NOMO-1 (cell line): ENCODE results near the gene SLC16A7.

Source experiments
- DNase-seq, 2 experiments: peaks; one replicate each; lab custom pipeline; 2025; ENCODE audit not compliant: unreplicated experiment in 2 of 2; lab: John Stamatoyannopoulos, UW

Gene SLC16A7

DNA sequence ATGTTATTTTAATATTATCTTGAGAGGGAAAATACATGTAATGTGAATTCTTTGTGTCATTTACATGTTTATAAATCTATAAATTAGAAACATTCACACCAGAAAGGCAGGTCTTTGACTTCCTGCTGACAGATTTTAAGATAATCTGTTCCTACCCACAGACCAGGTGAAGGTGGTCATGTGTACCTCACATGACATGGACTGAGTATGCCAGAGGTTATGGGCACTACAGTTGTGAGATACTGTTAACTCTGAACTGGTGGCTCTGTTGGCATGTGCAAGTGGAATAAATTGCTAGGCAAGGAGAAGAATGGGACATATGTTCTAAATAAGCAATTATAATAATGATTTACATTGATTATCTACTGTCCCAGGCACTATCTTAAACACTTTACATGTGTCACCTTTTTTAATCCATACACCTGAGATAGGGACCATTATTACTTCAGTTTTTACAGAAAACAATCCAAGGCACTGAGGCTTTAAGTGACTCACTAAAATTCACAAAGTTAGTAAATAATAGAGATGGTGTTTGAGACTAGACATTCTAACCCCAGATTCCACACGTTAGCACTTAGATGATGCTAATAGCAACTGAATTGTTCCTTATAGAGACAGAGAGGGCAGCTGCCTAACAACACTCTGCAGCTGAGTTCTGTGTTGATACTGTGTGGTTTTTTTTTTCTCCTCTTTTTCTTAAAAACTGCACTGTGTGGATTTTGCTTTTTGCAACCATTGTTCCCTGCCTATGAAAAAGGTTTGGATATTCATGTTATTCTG is 23.8 kb downstream of the SLC16A7 start:
- DNase-seq, result no peak

DNA sequence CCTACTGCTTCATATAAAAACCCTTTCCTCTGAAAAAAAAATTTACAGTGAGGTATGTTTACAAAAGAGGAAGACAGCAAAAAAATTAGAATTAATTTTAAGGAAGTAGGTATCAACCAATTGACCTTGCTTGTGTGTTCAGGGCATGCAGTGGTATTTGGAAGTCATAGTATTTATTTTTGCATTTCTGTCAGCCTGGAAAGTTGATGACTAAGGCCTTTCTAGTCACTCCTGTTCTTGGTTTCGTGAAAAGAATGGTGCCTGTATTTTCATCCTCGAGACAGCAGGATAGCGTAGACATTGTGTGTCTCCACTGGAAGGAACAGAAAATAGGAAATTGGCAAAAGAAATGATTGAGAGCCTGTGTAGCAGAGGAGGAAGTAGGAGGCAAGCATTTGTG is 24.5 kb downstream of the SLC16A7 start:
- peak; percentile 54 to 86 for DNase-seq

DNA sequence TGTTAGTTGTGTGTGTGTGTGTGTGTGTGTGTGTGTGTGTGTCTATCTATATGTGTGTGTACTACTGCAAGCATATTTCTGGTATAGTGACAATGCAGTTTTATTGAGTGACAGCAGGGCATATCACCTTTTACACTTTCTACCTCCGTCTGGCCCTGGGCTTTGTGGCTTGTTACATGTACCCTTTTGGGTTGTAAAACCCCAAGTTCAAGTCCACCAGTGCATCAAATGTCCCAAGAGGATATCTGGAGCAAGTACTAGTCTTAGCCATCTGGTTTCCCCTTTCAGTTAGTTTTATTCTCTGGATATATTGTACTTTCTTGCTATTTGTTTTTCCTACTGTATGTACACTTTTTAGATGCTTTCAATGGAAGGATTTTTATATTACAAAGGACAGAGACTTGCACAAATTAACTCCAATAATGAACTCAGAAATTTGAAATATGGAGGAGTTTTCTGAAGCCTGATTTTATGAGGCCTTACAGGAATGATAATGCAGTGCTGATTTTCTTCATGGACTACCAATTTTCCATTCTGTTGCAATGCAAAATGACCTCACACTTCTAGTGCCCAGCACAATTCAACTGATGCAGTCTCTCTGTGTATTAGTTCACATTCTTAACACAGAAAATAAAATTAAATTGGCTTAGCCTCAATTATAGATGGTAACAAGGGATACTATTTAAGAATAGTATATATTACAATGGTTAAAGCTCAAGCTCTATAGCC is 29.1 kb downstream of the SLC16A7 start:
- DNase-seq, result no peak

DNA sequence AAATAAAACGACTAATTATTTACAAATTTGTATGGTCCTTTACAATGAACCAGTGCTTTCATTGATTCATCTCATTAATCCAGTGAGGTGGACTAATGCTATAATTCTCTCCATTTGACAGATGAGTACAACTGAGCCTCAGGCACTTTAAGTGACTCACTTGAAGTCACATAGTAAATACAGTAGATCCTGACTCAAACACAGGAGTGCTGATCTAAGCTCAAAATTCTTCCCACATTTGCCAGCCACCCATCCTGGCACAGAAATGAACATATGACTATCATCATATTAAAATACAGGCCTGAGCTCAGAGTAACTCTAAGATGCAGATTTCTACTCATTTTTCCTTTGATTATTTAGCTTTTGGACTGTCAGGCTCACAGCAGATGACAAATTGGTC is 30.6 kb downstream of the SLC16A7 start:
- no peak for DNase-seq

DNA sequence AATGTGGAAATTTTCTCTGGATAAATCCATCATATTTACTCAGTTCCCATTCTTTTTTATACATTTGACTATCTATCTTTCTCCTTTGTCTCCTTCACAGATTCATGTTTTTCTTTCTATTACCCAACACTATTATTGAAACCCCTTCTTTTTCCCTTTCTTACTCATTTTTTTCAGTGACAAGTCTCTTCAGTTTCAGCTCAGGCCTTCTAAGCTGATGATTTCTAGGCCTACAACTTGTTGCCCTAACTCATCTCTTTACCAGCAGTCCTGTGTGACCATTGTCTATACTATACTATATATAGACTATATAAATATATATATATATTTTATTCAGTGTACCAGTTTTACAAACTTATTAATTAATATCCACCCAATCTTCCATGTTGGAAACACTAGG is 31.8 kb downstream of the SLC16A7 start:
- no peak for DNase-seq

DNA sequence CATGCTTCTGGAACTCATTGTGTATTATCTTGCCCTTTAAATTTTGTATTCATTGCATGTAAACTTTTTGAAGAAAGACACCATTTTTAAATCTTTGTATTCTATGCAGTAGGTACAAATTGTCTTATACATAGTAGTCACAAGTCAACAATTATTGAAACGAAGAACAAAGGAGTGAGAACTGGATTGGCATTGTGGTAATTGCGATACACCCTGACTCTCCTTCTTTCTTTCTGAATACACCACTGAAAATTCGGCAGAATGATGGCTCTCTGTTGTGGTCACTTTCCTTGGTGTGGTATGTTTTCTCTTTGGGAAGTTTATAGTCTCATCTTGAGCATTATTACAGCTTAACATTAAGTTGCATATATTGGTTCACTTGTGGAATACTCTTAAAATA is 34.1 kb downstream of the SLC16A7 start:
- no peak for DNase-seq

DNA sequence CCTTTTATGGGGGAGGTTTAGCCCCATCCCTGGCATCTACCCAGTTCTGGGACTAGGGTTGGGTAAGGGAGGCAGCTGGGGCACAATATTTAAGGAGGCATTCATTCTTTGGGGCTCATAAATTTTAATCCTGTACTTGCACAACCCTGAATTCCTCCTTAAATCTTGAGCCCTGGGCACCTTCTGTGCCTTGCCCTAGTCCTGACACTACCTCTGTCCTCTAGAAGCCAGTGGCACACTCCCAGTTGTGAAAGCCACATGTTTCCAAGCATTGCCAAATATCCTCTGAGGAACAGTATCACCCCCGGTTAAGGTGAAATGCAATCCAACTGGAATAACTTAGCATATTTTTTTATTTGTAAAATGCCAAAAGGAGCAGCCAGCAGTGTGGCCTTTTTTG is 36.6 kb downstream of the SLC16A7 start:
- no peak for DNase-seq

DNA sequence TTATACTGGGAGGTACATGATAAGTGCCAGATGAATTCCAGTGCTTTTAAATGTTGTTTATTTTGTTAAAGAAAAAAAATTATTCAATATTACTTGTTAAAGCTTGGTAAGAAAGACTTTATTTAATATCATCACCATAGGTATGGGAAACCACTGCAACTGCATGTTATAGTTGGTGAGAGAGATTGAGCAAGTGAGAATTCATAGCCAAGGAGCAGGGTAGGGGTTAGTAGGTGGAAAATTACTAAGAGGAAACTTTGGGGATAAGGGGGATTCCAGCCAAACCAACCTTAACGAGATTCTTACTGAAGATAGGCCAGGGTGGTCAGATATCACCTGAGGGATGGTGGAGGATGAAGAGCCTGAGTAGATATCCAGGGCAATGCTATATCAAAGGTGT is 38.4 kb downstream of the SLC16A7 start:
- DNase-seq, result no peak

DNA sequence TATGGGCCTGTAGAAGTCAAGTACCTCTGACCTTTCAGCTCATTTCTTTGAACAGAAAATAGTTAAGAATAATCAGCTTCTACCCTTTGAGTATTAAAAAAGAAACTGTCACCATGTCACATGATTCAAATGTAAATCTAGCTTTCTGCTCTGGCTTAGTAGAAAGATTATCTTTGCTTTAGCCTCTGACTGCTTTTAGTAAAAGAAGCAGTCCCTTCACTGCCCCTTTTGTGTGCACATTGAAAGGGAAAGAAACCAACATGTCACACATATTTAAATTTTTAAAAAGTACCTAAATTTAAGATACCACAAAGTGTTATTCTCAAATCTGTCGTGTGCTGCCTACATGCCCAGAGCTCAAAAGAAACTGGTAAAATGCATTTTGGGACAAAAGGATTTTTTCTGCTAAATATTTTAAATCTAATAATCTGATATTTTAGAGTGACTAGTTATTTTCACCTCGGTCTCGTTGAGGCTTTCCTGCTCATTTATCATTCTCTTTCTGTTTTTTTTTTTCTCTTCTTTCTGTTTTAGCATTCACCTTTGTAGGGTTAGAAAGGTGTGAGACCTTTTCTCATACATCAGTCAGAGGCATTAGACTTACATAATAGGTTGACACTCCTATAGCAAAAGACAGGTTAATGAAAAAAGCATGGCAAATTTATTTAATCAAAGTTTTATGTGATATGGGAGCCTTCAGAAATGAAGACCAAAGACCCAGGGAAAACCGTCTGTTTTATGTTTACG is 41.3 kb downstream of the SLC16A7 start:
- no peak for DNase-seq

DNA sequence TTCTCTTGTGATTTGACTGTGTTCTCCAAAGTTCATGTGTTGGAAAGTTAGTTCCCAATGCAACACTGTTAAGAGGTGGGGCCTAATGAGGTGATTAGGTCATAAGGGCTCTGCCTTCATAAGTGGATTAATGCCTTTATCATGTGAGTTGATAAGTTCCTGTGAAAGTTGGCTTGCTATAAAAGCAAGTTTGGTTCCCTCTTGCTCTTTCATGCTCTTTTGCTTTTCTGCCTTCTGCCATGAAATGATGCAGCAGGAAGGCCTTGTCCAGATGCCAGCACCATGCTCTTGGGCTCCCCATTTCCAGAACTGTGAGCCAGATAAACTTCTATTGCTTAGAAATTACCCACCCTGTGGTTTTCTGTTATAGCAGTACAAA is 41.9 kb downstream of the SLC16A7 start:
- no peak for DNase-seq

DNA sequence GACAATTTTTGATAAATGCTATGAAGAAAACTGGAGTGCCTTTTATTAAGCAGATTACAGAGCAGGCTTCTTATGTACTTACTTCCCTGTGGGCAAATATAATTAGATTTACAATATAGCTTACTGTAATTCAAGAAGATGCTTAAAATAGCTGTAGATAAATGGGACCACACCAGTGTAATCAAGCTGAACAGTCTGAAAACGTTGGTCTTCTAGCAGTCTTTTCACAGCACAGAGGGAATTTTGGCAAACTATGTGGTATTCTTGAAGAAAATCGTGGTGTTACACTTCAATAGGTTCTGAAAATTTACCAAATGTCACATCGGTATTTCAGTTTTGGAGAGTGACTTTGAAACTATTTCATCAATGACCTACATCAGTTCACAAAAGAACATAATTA is 47.7 kb downstream of the SLC16A7 start:
- no peak for DNase-seq

DNA sequence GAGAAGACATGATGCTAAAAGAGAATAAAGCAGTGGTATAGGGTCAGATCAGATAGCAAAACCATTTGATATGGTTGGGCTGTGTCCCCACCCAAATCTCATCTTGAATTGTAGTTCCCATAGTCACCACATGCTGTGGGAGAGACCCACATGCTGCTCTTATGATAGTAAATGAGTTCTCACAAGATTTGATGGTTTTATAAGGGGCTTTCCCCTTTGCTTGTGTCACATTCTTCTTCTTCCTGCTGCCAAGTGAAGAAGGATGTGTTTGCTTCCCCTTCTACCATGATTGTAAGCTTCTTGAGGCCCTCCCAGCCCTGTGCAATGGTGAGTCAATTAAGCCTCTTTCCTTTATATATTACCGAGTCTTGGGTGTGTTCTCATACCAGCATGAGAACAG is 49.4 kb downstream of the SLC16A7 start:
- DNase-seq, result no peak

DNA sequence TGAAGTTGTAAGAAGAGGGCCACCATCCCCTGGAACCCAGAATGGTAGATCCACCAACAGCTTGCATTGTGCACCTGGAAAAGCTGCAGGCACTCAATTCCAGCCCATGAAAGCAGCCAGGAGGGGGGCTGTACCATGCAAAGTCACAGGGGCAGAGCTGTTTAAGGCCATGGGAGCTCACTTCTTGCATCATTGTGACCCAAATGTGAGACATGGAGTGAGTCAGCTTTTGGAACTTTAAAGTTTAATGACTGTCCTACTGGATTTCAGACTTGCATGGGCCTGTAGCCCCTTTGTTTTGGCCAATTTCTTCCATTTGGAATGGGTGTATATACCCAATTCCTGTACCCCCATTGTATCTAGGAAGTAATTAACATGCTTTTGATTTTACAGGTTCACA is 50.8 kb downstream of the SLC16A7 start:
- no peak for DNase-seq

DNA sequence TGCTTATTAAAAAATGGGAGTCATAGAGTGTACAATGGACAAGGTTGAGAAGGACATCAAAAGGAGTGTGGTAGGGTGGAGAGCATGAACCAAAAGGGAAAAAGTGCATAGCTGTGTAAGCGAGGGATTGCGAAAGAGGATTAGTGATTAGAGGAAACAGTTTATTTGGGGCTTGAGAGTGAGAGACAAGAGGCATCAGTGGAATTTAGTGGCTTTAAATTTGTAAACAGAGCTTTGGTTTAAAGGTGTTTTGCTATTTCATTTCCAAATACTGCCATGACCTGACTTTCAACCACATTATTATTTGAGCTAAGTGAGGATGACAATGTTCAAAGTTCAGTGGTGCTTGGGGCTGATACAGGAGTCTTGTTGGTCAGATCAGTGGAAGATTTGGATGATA is 53.4 kb downstream of the SLC16A7 start:
- DNase-seq, result peak in 1 of 2 experiments; percentile 13

DNA sequence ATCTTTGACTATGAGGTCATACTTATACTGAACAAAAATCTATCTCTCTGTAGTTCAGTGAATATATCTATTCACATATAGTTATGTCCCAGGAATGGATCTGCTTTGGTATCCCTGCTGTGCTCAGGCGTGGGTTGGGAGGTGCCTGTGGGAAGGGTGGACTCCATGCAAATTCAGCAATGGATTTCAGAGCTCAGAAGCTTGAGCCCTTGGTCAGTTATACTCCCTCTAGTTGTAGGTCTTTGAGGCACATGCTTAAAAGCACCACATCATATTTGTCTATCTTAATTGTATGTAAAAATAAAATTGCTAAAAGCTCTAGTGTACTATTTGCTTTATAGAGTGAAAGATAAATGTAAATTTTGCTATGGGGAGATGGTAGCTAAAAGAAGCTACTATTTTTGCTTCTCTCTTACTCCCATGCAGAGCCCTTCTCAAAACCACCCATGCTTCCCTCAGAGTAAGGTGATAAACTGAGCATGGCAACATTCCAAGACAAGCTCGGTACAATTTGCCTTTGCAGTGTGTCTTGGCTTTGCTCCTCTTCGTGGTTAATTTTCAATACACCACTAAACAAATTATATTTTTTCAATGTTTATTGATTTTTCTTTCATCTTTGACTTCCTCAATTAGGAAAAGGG is 54.9 kb downstream of the SLC16A7 start:
- DNase-seq, result no peak

DNA sequence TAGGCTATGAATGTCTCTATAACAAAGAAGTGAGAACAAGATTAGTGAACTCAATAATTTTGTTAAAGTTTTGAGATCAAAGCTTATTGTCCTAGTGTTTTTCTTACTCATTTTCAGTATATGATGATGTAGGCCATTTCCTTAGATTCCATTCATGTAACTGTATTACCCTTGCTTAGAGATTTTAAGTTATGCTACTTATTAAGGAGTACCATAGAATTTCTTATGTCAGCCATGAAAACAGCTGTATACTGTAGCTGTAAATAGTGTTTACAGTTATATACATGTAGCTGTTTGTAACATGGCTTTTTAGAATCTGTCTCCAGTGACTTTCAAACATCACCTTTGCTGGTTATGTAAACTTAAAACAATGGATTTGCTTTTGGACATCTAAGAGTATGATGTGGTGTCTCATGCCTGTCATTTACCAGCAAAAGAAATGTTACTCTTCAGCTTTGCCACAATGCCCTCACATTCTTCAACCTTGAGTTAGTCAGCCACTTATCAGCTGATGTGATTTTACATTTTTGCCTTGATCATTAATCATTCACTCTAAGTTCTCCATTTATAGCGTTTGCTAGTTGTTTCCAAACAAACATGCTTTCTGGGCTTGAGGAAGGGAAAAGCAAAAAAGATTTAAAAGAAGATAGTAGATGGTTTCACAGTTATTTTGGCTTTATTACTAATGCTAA is 55.5 kb downstream of the SLC16A7 start:
- no peak for DNase-seq

DNA sequence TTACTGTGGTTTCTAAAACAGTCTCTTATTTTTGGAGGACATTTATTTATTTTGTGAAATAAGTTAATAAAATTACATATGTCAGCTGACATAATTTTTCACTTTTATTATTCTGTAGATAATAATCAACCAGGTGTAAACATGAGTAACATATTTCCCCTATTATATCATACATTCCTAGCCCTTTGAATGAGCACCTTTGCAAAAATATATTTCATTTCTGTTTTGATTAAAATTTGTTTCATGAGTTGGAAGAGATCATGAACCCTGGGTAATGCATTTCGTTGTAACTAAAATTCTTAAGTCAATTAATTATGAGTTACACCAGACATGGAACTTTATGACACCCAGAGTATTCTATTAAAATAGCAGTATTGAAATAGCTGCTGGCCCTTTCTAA is 56.3 kb downstream of the SLC16A7 start:
- DNase-seq, result no peak

DNA sequence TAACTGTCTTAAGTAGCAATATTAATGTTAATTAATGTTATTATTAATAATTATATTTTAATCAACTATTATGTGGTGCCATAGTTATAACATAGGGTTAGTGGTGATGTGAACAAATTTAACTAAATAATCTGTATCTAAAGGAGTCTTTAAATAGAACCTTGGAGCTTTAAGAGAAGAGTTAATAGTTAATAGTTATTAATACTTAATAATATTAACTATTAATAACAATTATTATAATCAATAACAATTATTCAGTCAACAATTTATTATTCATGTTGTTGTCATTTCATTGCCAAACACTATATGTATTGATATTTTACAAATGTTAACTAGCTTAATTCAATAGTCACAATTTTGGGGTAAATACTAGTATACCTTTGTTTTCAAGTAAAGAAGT is 58.2 kb downstream of the SLC16A7 start:
- no peak for DNase-seq

DNA sequence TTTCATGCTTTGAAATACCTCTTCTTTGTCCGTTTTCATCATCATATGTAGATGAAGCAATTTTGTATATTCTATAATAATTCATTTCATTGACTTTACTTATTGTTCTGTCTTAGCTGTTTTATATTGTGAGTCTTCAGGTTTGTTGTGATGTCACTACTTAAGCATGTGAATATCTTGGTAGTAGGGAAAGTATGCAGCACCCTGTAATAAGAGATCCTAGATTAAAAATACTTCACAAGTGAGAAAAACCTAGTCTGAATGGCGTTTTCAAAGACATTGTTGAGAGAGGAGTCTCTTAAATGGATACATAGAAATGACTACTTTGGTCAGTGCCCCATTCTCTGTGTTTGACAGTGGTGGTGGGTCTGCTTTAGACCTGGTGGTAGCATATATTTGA is 61.4 kb downstream of the SLC16A7 start:
- DNase-seq, result no peak

DNA sequence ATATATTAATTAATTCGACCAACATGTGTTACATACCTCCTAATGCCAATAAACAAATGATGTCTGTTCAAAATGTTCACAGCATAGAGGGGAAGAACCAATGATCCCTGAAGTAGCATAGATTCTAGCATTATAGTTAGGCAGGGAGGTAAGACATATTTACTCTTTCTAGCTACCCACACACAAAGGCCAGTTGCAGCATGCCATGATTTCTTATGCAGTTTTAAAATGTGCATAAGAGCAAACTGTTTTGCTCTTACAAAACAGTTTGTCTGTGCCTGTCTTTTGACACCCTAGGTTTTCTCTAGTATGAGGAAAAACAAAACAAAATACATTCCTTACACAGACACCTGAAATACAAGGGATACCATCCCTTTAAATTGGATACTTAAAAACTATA is 61.9 kb downstream of the SLC16A7 start:
- DNase-seq, result no peak

DNA sequence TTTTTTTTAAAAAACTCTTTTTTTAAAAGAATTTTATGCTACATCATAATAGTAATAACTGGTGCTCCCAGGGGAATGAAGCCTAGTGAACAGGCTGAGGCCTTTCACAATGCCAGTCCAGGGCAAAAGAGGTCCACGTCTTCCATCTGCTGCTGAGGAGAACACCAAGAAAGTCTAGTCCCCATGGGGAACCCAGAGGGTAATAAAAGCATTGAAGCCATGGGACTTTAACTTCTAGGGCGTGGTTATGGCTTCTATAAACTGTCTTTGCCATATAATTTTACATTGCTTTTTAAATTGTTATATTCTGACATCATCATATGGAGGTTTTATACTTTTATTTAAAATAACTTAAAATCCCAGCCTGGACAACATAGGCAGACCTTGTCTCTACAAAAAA is 64.3 kb downstream of the SLC16A7 start:
- DNase-seq, result no peak
